ENCODE data around the gene PDGFRB.

PDGFRB gene

GRCh38 chr5:150143350-150144245, 12.0 kb downstream of the PDGFRB start:
- DNase-seq = no peak

GRCh38 chr5:150142959-150143349, 12.7 kb downstream of the PDGFRB start:
- DNase-seq = no peak

GRCh38 chr5:150142185-150142958, 13.3 kb downstream of the PDGFRB start:
- no peak for DNase-seq

- no peak for DNase-seq
These were observed 14.0 kb downstream of the PDGFRB start for GRCh38 chr5:150141544-150142184.

DNA sequence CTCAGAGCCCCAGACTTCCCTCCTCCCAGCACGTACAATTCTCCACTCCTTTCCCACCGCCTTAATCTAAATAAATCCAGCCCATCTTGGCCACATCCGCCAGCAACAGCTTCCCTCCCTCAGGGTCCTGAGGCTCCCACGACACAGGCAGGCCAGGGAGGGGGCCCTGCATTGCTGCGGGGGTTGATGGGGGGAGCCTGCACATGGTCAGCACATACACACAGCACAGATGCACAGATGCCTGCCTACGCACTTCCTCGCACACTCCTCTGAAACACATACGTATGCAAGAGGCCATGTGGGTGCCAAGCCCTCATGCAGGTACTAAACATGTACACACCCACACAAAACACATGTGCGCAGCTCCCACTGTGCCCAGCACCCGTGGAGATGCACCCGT, 14.8 kb downstream of the PDGFRB start:
- DNase-seq = no peak

- DNase-seq = no peak
These were observed 16.3 kb downstream of the PDGFRB start for GRCh38 chr5:150139334-150139733.

DNA sequence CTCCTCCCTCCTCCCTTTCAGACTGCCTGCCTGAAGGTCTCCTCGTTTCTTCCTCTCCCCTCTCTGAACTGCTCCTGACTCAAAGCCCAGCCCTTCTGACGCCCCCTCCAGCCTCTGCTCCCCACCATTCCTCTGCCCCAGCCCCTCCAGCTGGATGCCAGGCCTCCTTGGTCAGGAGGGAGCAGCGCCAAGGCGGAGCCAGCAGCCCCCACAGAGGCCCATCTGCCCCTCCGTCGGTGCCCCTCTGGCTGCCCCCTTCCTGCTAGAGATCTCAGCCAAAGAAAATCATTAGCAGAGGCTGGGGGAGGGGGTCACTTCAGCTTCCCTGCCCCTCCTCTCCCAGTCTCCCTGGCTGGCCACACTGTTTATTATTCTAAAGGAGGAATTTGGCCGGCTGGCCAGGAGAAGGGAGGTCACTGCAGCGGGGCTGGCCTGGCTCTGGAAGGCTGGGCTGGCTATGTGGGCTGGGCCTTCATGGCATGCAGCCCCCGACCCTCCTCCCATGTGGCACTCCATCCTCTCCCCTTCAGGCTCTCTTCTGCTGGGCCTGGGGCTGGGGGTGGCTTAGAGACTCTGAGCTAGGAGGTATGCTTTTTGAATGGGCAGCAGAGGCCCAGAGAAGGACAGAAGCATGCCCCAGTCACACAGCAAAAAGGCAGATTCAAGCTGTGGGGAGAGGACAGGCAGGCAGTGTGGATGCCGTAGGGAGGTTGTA, 16.9 kb downstream of the PDGFRB start:
- no peak for DNase-seq

DNA sequence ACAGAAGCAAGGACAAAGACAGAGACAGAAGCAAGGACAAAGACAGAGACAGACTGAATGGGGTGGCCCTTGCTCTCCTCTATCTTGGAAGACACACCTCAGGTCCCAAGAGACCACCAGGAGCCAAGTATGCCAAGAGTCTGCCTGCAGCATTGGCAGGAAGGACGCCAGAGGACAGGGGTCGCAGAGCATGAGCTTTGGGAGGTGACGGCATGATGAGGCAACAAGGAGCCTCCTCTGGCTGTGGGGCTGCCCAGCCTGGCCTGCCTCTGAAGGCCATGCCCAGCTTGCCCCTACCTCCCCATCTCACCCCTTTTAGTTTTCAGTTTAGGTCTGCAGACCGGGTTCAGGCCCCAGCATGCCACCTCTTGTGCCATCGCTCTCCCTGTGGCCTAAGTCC, 17.6 kb downstream of the PDGFRB start:
- DNase-seq = no peak

- DNase-seq = no peak
These were observed 18.3 kb downstream of the PDGFRB start for GRCh38 chr5:150137168-150137957.

DNA sequence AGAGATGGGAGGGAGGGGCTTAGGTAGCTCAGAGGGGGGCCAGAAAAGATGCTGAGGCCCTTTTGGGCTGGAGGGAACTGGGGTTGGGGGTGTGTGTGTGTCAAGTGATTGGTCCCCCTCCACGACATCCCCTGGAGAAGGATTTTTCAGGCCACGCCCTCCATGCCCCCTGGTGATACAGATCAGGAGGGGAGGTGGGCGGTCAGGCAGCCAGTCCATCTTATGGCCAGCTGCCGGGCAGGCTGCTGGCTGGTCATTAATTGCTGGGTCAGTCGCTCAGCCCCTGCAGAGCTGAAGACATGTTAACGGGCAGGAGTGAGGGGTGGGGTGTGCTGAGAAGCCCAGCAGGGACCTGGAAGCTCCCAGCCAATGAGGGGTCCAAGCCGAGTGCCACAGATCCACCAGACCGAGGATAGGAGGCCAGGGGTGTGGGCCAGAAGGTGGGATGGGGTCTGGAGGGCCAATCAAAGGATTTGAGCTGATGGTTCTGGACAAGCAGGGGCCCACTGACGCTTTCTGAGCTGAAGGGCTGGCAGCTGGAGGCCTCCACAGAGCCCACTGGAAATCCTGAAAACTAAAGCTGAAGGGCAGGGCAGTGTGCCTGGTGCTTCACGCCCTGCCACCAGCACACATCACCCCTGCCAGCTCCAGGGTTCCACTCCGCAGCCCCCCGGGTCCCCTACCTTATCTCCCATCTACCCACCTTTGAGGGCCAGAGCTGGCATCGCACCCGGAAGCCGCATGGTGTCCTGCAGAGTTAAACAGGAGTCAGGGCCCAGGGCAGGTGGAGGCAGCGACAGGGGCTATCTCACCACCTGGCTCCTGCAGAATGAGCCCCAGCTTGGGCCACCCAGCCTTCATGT, 19.1 kb downstream of the PDGFRB start:
- DNase-seq = no peak

- DNase-seq = no peak
These were observed 19.9 kb downstream of the PDGFRB start for GRCh38 chr5:150135557-150136304.

DNA sequence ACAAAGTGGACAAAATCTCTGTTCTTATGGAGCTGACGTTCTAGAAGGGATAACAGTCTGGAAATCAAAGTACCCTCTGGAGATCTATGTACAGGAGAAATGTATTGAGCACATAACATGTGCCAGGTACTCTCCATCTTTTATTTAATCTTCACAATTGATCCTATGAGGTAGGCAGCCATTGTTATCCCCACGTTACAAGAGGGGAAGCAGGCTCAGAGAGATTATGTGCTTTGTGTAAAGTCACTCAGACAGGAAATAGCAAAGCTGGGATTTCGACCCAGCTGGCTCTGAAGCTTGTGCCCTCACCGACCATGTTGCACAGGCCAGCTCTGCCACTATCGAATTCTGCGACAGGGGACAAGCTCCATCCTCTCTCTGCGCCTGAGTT, 21.5 kb downstream of the PDGFRB start:
- no peak for DNase-seq

DNA sequence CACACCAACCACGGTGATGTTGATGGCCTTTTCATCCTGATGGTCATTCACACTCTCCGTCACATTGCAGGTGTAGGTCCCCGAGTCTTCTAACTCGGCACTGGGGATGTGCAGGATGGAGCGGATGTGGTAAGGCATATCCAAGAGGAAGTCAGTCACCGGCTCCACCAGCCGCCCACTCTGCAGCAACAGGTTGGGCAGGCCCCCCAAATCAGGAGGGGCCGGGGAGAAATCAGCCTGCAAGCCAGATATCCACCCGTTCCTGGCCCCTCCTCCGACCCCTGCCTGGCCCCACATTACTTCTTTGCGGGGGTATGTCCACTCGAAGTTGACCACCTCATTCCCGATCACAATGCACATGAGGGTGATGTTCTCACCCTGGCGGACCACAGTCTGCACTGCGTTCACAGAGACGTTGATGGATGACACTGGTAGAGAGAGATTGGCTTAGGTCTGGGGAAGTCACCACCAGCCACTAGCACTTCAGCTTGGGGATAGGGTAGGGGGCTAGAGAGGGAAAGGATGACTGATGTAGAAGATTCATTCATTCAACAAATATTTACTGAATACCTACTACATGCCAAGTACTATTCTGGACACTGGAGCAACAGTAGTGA, 22.0 kb downstream of the PDGFRB start:
- no peak for DNase-seq

DNA sequence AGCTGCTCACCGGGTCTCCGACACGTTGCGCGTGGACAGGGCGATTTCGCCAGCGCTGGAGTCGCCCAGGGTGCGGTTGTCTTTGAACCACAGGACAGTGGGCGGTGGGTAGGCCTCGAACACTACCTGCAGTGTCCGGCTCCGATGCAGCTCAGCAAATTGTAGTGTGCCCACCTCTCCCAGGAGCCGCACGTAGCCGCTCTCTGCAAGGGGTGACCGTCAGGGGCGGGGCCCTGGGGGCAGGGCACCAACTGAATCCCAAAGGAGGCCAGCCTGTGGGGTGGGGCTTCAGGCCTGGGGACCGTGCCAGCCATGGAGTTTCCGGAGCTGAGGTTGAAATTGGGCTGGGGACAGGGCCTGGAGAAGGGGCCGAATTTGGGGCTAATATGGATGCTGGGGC, 22.9 kb downstream of the PDGFRB start:
- DNase-seq = no peak

DNA sequence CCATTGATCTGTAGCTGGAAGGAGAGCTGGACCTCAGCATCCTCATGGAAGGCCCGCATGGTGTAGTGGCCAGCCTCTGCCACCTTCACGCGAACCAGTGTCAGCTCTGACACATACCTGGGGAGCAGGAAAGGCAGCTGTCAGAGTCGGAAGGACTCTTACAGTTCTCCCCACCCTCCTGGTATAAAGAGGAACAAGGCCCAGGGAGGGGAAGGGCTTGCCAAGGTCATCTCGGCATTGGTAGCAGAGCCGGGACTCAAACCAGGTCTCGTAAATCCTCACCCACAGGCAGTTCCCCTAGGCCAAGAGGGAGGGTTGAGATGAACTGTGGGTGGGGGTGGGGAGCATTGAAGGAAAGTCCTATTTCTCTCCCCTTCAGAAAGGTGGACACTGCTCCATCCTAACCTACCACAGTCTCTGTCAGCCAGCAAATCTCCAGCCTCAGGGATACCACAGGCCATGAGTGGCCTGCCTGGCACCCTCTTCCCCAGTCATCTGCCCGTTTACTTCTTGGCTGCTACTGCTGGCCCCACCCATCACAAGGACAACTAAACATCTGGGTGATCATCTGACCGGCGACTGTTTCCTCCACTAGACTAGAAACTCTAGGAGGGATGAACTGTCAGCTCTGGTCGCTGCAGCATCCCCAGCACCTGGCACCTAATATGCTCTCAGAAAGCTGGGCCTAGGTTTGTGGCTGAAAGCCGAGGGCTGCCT, 23.5 kb downstream of the PDGFRB start:
- no peak for DNase-seq

- no peak for DNase-seq
These were observed 24.2 kb downstream of the PDGFRB start for GRCh38 chr5:150131461-150131860.

- DNase-seq = no peak
These were observed 25.1 kb downstream of the PDGFRB start for GRCh38 chr5:150130493-150130922.

GRCh38 chr5:150129813-150130492, 25.7 kb downstream of the PDGFRB start:
- peak; percentile 32 for DNase-seq

GRCh38 chr5:150129454-150129812, 26.2 kb downstream of the PDGFRB start:
- DNase-seq = no peak

All from SHP77 treated with DMSO at 0.1 percent for 48 hours (cell line).